SK-N-SH (cell line): ENCODE measurements around the gene SLC30A3. TPM values are rescaled to one million over a fixed set of nuclear protein-coding genes. Genes with fewer than 3 reads are reported as not detected.

Experiments
- CTCF ChIA-PET: fragments of 300-600, 350-600 bp; formaldehyde crosslinking; extraction: SDS; loops from one replicate; lab custom pipeline; 2021; lab: Yijun Ruan, JAX
- POLR2A ChIA-PET: fragments of 350-600 bp; sonication (Branson Sonifier 250); formaldehyde crosslinking; extraction: SDS; loops from one replicate; lab custom pipeline; 2020; ENCODE audit warnings: antibody characterized with exemption, inconsistent platforms; lab: Yijun Ruan, JAX
- DNase-seq: peaks from one replicate; pipeline ENCODE4 v3.0.0; 2012
- H2AFZ ChIP-seq: fragments of 200-600 bp; sonication (generic); 2 replicates; pipeline ENCODE4 v1.8.1; 2016; ENCODE audit warnings: antibody characterized with exemption, mild to moderate bottlenecking, low read depth
- H3F3A ChIP-seq: fragments of 200-600 bp; sonication (generic); replicated peaks from 2 replicates; pipeline ENCODE3; 2016; ENCODE audit warnings: antibody characterized with exemption, mild to moderate bottlenecking; ENCODE audit not compliant: insufficient read depth
- H3K27ac ChIP-seq, 2 experiments: fragments of 200-500 bp in 1 of 2; fragments of 200-600 bp in 1 of 2; sonication (Bioruptor generic) in 1 of 2; sonication (generic), shearing (Covaris generic) in 1 of 2; 2 replicates each; pipeline versions ENCODE4 v1.5.1 to v1.6.1; 2014 to 2016; ENCODE audit warnings: low read depth in 2 of 2, inconsistent platforms in 1 of 2, low read length in 1 of 2, mild to moderate bottlenecking in 1 of 2, mixed read lengths in 1 of 2
- H3K27me3 ChIP-seq: fragments of 200-600 bp; sonication (generic), shearing (Covaris generic); 2 replicates; pipeline ENCODE4 v1.6.1; 2016; ENCODE audit warnings: mixed run types; ENCODE audit not compliant: insufficient read depth
- H3K36me3 ChIP-seq, 2 experiments: fragments of 200-500 bp in 1 of 2; fragments of 200-600 bp in 1 of 2; sonication (Bioruptor generic) in 1 of 2; sonication (generic) in 1 of 2; replicated peaks in 1 of 2; 2 replicates each; pipeline versions ENCODE3 to v1.5.1; 2014 to 2016; ENCODE audit warnings: low read length in 1 of 2, mild to moderate bottlenecking in 1 of 2; ENCODE audit not compliant: insufficient read depth in 2 of 2, control insufficient read depth in 1 of 2
- H3K4me1 ChIP-seq, 2 experiments: fragments of 200-500 bp in 1 of 2; fragments of 200-600 bp in 1 of 2; sonication (Bioruptor generic) in 1 of 2; sonication (generic), shearing (Covaris generic) in 1 of 2; 2 replicates each; pipeline versions ENCODE4 v1.5.1 to v1.6.1; 2014 to 2016; ENCODE audit warnings: low read depth in 1 of 2, low read length in 1 of 2, mixed run types in 1 of 2; ENCODE audit not compliant: insufficient read depth in 2 of 2, control insufficient read depth in 1 of 2
- H3K4me2 ChIP-seq: fragments of 200-600 bp; sonication (generic), shearing (Covaris generic); 2 replicates; pipeline ENCODE4 v1.6.1; 2017; ENCODE audit warnings: mixed run types
- H3K4me3 ChIP-seq, 2 experiments: fragments of 200-500 bp in 1 of 2; fragments of 200-600 bp in 1 of 2; sonication (Bioruptor generic) in 1 of 2; sonication (generic), shearing (Covaris generic) in 1 of 2; 2 replicates each; pipeline versions ENCODE4 v1.5.1 to v1.8.1; 2014 to 2016; ENCODE audit warnings: low read depth in 2 of 2, inconsistent platforms in 1 of 2, low read length in 1 of 2, mild to moderate bottlenecking in 1 of 2, mixed read lengths in 1 of 2, moderate library complexity in 1 of 2
- H3K79me2 ChIP-seq: fragments of 200-600 bp; sonication (generic); 2 replicates; pipeline ENCODE4 v1.8.1; 2017; ENCODE audit warnings: mild to moderate bottlenecking; ENCODE audit not compliant: insufficient read depth
- H3K9ac ChIP-seq: fragments of 200-600 bp; sonication (generic); 2 replicates; pipeline ENCODE4 v1.6.1; 2017; ENCODE audit warnings: mixed run types
- H3K9me2 ChIP-seq: fragments of 200-600 bp; sonication (generic); 2 replicates; pipeline ENCODE4 v1.6.1; 2017; ENCODE audit warnings: mixed run types
- H3K9me3 ChIP-seq: fragments of 200-600 bp; sonication (generic); 2 replicates; pipeline ENCODE4 v1.6.1; 2017; ENCODE audit warnings: mixed run types, mild to moderate bottlenecking, moderate library complexity
- H4K20me1 ChIP-seq: fragments of 200-600 bp; sonication (generic); 2 replicates; pipeline ENCODE4 v1.6.1; 2017; ENCODE audit warnings: mild to moderate bottlenecking, mixed run types; ENCODE audit not compliant: insufficient read depth
- EP300 ChIP-seq, 2 experiments: IDR thresholded peaks; 2 replicates each; pipeline versions ENCODE4 v1.4.0 to v1.6.1; 2012; ENCODE audit warnings: borderline replicate concordance in 1 of 2, low read depth in 1 of 2, low read length in 1 of 2
- EZH2phosphoT487 ChIP-seq: fragments of 200-600 bp; sonication (generic); IDR thresholded peaks from 2 replicates; pipeline ENCODE4 v1.6.1; 2017; ENCODE audit warnings: low read depth, mixed run types, mild to moderate bottlenecking, antibody characterized with exemption, moderate library complexity, borderline replicate concordance
- FOSL2 ChIP-seq: IDR thresholded peaks from 2 replicates; pipeline ENCODE4 v1.4.0; 2012; ENCODE audit warnings: low read depth, mild to moderate bottlenecking, moderate library complexity, borderline replicate concordance
- FOXM1 ChIP-seq: IDR thresholded peaks from 2 replicates; pipeline ENCODE4 v1.4.0; 2012; ENCODE audit warnings: low read depth, mild to moderate bottlenecking
- JUND ChIP-seq: IDR thresholded peaks from 2 replicates; pipeline ENCODE4 v1.4.0; 2012
- MEF2A ChIP-seq: IDR thresholded peaks from 2 replicates; pipeline ENCODE4 v1.4.0; 2012; ENCODE audit warnings: low read depth, borderline replicate concordance
- MXI1 ChIP-seq: IDR thresholded peaks from 2 replicates; pipeline ENCODE4 v1.6.1; 2012; ENCODE audit warnings: mild to moderate bottlenecking, low read depth, low read length, improper control_type of control experiment
- POLR2AphosphoS5 ChIP-seq: IDR thresholded peaks from 2 replicates; pipeline ENCODE4 v1.6.1; 2012; ENCODE audit warnings: low read depth, low read length
- RAD21 ChIP-seq: IDR thresholded peaks from 2 replicates; pipeline ENCODE4 v1.6.1; 2012; ENCODE audit warnings: mild to moderate bottlenecking, low read length
- RFX5 ChIP-seq: IDR thresholded peaks from 2 replicates; pipeline ENCODE4 v1.6.1; 2012; ENCODE audit warnings: mild to moderate bottlenecking, improper control_type of control experiment, low read length
- RXRA ChIP-seq: IDR thresholded peaks from 2 replicates; pipeline ENCODE4 v1.4.0; 2012; ENCODE audit warnings: low read depth, mild to moderate bottlenecking, borderline replicate concordance
- SIN3A ChIP-seq: IDR thresholded peaks from 2 replicates; pipeline ENCODE4 v1.6.1; 2012; ENCODE audit warnings: low read depth, mild to moderate bottlenecking, low read length, moderate library complexity, borderline replicate concordance
- SMC3 ChIP-seq: IDR thresholded peaks from 2 replicates; pipeline ENCODE4 v1.6.1; 2012; ENCODE audit warnings: low read depth, low read length, improper control_type of control experiment
- TAF1 ChIP-seq: IDR thresholded peaks from 2 replicates; pipeline ENCODE4 v1.6.1; 2012; ENCODE audit warnings: low read depth, mild to moderate bottlenecking, low read length, moderate library complexity, borderline replicate concordance
- TCF12 ChIP-seq: IDR thresholded peaks from 2 replicates; pipeline ENCODE4 v1.4.0; 2012
- WGBS: methylation state at CpG from one replicate; pipeline ENCODE4 v1.1.6; 2017; ENCODE audit warnings: low lambda C conversion rate; 5-methylcytosine and 5-hydroxymethylcytosine counted together
- polyA plus RNA-seq, 3 experiments: library from polyadenylated mRNA; depleted of rRNA; stranded (reverse); fragments of >200 nt; gene quantifications; 2 replicates each; pipeline ENCODE4 v1.2.3, GENCODE V29; 2012
- TF ChIP-seq, protein P1 (sequence below): IDR thresholded peaks from 2 replicates; pipeline ENCODE4; 2012
- TF ChIP-seq, protein P2 (sequence below): IDR thresholded peaks from 2 replicates; pipeline ENCODE4 v1.6.1; 2012; ENCODE audit warnings: mild to moderate bottlenecking, low read depth, low read length, moderate library complexity
- TF ChIP-seq, protein P3 (sequence below): fragments of 150-350 bp; IDR thresholded peaks from 2 replicates; pipeline ENCODE4 v1.6.1; 2016; ENCODE audit warnings: mild to moderate bottlenecking, low read depth, low read length
- TF ChIP-seq, protein P4 (sequence below): IDR thresholded peaks from 2 replicates; pipeline ENCODE4 v1.4.0; 2012; ENCODE audit warnings: low read depth

Gene SLC30A3
- polyA plus RNA-seq, 1 of the 3 experiments (the other 2 are of a cell fraction): 1.1 TPM

DNA sequence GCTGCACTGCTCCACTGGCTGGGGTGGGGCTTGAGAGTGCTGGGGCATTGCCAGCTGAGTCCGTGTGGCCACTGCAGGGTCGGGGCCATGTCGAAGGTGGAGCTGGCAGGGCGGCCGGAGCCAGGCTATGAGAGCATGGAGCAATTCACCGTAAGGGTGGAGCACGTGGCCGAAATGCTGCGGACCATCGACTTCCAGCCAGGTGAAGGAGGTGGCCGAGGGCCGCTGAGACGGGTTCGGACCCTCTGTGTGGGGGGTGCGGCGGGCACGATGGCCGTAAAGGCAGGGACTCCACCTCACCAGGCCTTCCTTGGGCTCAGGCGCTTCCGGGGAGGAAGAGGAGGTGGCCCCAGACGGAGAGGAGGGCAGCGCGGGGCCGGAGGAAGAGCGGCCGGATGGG is 43.3 kb upstream of the SLC30A3 start:
- Histone ChIP-seq H3F3A (peaks cover 4% of the 10 kb centered on the region), H3K4me3 (no peak overlapping the region), H3K4me2 (no peak overlapping the region), H3K9me2 (no peaks in the 10 kb centered on the region), H3K27ac (no peak overlapping the region), H3K79me2 (no peaks in the 10 kb centered on the region), H3K27me3 (peaks cover 15% of the 10 kb centered on the region; the same call in 1 of the 2 replicates), H3K4me1 (peaks cover 0 to 18% of the 10 kb centered on the region in 2 experiments; a peak in 1 of 4 replicates), H4K20me1 (peaks cover 10% of the 10 kb centered on the region; the same call in 1 of the 2 replicates), H3K9me3 (no peaks in the 10 kb centered on the region), H2AFZ (no peak overlapping the region), H3K36me3 (no peaks in the 10 kb centered on the region), H3K9ac (no peak overlapping the region)
- no peak for TF ChIP-seq TAF1
- no peak for TF ChIP-seq SMC3
- TF ChIP-seq TCF12: no peak
- TF ChIP-seq, protein P1, sequence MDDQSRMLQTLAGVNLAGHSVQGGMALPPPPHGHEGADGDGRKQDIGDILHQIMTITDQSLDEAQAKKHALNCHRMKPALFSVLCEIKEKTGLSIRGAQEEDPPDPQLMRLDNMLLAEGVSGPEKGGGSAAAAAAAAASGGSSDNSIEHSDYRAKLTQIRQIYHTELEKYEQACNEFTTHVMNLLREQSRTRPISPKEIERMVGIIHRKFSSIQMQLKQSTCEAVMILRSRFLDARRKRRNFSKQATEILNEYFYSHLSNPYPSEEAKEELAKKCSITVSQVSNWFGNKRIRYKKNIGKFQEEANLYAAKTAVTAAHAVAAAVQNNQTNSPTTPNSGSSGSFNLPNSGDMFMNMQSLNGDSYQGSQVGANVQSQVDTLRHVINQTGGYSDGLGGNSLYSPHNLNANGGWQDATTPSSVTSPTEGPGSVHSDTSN: no peak
- no peak for TF ChIP-seq JUND
- TF ChIP-seq EP300 (IDR thresholded peaks at IDR 0.05; ENCODE audit: borderline replicate concordance in 1 of 2, low read depth in 1 of 2, low read length in 1 of 2): no peak
- no peak for TF ChIP-seq RFX5
- no peak for TF ChIP-seq MXI1
- TF ChIP-seq RAD21: no peak
- TF ChIP-seq RXRA: no peak
- no peak for TF ChIP-seq POLR2AphosphoS5
- no peak for TF ChIP-seq EZH2phosphoT487
- TF ChIP-seq MEF2A: no peak
- TF ChIP-seq FOSL2: no peak
- TF ChIP-seq, protein P2, sequence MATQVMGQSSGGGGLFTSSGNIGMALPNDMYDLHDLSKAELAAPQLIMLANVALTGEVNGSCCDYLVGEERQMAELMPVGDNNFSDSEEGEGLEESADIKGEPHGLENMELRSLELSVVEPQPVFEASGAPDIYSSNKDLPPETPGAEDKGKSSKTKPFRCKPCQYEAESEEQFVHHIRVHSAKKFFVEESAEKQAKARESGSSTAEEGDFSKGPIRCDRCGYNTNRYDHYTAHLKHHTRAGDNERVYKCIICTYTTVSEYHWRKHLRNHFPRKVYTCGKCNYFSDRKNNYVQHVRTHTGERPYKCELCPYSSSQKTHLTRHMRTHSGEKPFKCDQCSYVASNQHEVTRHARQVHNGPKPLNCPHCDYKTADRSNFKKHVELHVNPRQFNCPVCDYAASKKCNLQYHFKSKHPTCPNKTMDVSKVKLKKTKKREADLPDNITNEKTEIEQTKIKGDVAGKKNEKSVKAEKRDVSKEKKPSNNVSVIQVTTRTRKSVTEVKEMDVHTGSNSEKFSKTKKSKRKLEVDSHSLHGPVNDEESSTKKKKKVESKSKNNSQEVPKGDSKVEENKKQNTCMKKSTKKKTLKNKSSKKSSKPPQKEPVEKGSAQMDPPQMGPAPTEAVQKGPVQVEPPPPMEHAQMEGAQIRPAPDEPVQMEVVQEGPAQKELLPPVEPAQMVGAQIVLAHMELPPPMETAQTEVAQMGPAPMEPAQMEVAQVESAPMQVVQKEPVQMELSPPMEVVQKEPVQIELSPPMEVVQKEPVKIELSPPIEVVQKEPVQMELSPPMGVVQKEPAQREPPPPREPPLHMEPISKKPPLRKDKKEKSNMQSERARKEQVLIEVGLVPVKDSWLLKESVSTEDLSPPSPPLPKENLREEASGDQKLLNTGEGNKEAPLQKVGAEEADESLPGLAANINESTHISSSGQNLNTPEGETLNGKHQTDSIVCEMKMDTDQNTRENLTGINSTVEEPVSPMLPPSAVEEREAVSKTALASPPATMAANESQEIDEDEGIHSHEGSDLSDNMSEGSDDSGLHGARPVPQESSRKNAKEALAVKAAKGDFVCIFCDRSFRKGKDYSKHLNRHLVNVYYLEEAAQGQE: no peak
- TF ChIP-seq, protein P3, sequence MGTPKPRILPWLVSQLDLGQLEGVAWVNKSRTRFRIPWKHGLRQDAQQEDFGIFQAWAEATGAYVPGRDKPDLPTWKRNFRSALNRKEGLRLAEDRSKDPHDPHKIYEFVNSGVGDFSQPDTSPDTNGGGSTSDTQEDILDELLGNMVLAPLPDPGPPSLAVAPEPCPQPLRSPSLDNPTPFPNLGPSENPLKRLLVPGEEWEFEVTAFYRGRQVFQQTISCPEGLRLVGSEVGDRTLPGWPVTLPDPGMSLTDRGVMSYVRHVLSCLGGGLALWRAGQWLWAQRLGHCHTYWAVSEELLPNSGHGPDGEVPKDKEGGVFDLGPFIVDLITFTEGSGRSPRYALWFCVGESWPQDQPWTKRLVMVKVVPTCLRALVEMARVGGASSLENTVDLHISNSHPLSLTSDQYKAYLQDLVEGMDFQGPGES: no peak
- no peak for TF ChIP-seq SIN3A
- TF ChIP-seq, protein P4, sequence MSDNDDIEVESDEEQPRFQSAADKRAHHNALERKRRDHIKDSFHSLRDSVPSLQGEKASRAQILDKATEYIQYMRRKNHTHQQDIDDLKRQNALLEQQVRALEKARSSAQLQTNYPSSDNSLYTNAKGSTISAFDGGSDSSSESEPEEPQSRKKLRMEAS: no peak
- TF ChIP-seq FOXM1: no peak
- ChIA-PET POLR2A (interaction anchor here (1.7 kb wide), 1 partner anchor 16 kb away, joined by 4 read pairs; the partner anchor contains the start of gene MPV17), CTCF (interaction anchor here (1.0 to 18.7 kb wide), 8 partner anchors 7 to 207 kb away, joined by 3 to 284 read pairs (median 50); partner anchors contain the start of genes EIF2B4, SLC30A3 and TRIM54)
- WGBS: 84% methylated on average over 23 of the region's 26 CpGs
- no peak for DNase-seq
